NCI-H2081 treated with DMSO at 0.1 percent for 48 hours (cell line): ENCODE data around the gene HSBP1.

Experiments
- DNase-seq: peaks from one replicate; lab custom pipeline; 2025; lab: John Stamatoyannopoulos, UW

The HSBP1 gene

DNA sequence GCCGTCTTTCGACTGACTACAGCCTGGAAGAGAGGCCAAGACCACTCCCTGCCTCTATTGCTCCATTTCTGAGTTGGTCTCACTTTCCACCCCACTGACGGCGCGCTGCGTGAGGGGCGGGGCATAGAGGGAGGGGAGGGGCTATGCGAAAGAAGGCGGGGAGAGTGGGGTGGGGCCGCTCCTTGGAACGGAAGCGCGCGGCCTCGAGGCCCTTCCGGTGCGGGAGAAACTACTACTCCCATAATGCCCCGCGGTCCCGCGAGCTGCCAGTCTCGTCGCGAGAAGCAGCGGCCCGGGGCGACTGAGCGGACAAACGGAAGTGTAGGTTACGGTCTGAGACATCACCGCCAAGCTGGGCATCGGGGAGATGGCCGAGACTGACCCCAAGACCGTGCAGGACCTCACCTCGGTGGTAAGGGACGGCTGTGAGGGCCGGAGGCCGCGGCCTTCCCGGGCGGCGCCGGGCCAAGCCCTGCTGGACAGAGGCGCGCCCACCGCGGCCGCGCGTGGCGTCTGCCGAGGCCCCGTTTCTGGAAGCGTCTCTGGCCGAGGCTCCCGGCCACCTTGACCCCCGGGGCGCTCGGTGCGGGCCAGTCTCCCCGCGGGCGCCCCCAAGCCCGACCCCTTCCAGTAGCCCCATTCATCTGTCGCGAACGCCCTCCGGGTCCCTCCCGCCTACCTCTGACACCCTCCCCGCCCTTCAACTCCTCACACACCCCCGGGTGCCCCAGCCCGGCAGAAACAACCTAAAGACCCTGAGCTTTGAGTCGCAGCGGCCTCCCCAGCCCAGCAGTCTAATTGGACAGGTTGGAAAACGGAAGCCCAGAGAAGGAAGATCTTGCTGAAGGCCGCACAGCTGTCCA, at the start of gene HSBP1:
HSBP1 (plus strand) TSS at position 269 of the 863 bp plus-strand sequence; CDS start at position 368, 99 bp downstream.
- DNase-seq = peak; percentile 10

DNA sequence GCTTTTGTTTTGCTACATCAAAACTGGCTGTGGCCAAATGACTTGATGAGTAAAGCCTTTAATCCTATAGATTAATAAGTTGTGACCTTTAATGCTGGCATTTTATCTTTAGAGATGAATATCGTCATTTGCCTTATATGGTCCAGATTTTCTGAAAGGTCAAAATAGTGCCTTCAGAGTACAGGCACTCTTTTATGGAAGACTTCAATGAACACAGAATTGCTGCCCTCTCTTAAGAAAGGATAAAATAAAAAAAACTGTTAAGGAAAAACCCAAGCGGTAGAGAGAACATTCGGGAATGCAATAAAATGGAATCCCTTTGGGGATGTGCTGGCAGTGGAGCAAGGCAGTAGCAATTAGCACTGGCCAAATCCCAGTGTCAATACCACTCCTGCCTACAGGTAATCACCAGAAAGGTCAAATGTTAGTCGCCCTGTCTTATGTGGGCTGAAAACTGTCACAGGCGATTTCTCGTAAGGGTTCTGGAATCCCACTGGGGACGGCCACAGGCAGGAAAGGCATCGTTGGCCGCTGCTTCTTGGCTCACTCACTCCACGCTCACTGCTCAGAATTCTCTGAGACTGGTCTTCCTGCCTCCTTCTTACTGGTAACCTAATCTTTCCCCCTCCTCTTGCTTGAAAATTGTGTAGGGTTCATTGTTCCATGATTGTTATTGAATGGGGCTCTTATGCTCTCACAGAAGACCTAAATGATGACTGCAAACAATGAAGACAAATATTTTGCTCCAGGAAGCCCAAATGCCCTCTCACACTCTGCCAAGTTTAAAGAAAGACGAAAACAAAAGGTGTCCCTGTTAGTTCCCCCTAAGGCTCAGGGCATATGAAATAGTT, 45.4 kb upstream of the HSBP1 start:
- no peak for DNase-seq

DNA sequence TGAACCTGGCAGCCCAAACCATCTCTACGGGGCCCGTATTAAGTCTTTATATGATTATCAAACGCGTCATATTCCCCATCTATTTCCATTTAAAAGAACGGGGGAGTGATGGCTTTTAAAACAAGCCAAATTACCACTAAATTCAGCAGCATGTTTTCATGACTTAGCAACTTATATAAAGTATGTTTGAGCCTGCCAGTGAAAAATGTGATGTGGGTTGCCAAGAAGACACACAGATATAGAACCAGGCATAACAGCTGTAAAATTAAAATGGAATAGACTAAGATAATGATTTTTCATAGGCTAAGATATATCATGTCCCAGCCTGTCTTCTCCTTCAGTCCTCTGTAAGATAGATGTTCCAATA, 44.8 kb upstream of the HSBP1 start:
- no peak for DNase-seq

DNA sequence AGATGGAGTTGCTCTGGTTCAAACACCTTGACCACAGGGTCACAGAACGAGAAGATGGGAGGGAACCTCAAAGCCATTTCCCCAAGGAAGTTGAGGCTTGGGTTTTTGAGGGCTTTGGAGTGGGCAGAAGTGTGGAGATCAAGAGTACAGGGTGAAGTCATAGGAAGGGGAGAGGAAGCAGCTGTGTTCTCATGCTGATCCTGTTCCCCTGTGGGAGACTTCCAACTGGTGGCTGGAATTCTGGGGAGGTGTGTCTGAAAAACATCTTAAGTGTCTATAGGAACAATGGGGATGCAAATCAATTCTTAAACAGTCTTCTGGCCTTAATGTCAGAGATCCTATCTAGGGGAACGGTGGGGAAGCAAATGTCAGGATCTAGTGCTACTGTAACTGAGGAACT, 38.8 kb upstream of the HSBP1 start:
- no peak for DNase-seq

DNA sequence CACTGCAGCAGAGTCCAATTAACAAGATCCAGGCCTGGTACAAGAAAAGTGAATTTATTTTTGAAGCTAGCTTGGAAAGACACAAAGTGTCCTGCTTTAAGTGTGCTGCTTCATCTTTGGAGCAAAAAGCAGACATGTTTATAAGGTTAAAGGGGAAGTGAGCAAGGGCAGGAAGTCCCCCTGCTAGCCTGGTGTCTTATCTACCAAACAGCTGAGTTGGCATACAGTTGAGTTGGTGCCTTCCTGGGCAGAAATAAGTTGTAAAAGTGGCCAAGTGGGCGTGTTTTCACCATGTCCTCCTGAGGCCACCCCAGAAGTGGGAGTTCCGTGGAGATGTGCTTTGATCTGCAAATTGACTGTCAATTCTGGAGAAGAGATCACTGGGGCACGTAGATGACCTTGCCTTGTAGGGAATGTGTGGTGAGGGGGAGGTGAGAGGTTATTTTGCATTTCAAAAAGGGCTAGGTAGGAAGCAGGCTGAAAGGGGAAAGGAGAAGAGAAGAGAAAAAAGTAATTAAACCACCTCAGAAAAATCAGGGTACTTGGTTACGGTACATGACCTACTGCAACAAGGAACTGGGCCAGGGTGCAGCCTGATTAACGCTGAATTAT, 38.3 kb upstream of the HSBP1 start:
- no peak for DNase-seq

DNA sequence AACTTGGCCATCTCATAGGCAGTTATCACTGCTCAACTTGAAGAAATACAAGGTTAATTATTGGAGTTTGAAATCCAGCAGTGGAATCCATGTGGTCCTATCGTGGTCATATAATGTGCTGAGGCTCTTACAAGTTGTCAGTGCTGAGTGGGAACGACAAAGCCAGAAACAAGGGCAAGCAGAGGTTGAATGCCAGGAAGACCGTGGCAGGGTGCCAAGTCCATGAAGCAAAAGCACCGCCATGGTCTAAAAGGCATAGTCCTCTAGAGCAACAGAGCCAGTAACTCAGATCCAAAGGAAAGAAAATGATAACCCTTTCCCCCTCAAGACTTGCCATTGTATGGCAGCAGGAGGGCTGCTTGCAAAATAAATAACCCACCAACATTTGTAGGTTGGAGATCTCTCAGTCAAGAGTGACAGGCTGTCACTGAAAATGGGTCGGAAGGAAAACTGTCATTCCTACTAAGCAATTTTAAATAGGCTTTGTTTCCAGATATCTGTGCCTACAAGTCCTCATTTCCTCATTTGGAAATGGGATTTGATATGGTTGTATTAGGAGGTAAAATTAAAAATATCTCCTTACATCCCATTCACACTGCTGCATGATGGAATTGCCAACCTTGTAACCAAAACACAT, 36.4 kb upstream of the HSBP1 start:
- no peak for DNase-seq

DNA sequence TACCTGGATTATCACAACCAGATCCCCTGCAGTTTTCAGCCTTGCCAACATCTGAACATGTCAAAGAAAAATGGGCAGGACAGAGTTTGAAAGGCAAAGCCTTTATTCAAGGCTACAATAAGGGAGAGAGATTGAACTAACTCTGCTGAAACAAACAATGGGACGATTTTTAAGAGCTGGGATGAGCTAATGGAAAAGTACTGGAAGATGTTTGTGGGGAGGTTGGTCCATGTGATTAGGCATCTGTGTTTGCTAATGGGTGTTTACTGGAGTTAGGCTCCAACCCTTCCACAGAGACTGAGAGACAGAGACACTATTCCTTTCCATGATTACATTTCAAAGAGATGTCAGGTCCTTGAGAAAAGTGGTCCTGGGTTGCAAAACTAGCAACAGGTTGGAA, 35.0 kb upstream of the HSBP1 start:
- DNase-seq = no peak

DNA sequence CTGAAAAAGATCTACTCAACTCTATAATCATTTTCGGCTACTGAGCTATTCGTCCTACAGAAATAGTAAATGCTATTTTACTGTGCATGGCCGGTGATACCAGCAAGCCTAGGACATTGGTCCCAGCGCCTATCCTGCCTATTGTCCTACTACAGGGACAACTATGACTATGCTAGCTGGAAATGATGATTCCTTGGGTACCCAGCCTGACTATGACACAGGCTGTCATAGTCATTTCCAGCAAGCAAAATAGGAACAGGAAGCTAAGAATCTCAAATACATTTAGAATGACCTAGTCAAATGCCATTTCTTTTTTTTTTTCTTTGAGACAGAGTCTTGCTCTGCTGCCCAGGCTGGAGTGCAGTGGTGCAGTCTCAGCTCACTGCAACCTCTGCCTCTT, 33.7 kb upstream of the HSBP1 start:
- DNase-seq = no peak

DNA sequence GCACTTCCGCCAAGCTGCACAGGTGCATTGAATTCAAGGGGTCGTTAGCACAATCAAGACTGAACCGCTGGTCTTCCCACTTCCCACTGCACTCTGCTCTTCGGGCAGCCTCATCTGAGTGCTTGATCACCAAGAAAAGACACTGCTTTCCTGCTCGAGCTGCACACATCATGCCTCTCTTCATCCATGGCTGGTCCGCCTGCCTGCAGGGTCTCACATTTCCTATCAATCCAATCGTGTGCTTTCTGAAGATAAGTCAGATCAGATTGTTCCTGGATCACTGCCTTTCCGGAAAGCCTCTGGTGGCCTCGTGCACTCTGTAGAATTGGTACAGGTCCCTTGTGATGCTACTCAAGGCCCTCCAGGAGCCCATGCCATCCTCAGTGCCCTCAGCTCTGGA, 30.8 kb upstream of the HSBP1 start:
- DNase-seq = no peak

DNA sequence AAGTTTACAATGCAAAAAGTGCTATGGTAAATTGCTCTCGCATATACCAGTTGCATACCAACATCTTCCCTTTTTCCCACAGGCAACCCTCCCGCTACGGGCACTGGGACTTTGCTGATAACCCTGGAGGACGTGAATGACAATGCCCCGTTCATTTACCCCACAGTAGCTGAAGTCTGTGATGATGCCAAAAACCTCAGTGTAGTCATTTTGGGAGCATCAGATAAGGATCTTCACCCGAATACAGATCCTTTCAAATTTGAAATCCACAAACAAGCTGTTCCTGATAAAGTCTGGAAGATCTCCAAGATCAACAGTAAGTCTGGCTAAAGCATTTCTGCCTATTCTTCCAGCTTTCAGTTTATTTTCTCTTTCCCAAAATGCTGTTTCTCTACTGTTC, 27.9 kb upstream of the HSBP1 start:
- no peak for DNase-seq

DNA sequence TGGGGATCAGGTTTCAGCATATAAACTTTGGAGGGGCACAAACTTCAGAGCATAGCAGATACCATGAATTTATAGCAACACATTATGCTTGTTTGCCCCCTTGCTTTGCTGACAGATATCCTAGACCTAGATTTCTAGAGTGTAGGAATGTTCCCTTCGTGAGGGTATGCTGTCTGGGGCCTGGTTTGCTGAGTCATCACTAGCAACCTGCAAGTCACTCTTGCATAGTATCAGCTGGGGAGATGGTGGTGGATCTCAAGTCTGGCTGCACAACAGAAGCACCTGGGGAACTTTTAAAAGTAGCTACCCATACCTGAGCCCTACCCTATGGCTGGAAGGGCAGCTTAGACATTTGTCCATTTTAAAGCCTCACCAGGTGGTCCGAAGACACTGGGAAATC, 22.3 kb upstream of the HSBP1 start:
- no peak for DNase-seq

DNA sequence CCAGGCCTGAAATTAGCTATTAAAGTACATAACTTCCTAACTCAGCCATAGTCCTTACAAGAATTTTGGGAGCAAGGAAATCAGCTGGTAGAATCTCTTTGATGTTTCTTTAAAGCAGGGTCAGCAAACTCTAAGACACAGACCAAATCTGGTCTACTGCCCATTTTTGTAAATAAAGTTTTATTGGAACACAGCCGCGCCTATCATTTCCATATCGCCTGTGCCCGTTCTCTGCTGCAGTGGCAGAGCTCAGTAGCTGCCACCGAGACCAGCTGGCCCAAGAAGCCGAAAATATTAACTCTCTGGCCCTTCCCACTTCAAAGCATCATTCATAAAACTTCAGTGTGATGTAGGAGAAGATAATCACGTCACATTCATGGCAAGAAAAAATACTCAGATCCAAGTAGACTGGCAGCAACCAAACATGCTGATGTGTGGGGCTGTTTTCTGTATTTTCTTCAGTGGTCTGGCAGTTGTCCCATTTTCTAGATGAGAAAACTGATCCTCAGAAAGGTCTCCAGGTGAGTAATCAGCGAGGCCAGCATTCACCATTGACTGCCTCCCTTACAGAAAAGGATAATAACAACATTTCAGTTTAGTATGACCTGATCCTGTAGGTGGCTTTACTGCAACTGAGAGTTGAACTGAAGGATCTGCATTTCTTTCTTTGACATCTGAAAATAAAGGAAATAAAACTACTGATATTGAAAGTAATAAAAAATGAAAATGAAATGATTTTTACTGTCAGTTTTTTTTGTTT, 18.0 kb upstream of the HSBP1 start:
- DNase-seq = no peak

DNA sequence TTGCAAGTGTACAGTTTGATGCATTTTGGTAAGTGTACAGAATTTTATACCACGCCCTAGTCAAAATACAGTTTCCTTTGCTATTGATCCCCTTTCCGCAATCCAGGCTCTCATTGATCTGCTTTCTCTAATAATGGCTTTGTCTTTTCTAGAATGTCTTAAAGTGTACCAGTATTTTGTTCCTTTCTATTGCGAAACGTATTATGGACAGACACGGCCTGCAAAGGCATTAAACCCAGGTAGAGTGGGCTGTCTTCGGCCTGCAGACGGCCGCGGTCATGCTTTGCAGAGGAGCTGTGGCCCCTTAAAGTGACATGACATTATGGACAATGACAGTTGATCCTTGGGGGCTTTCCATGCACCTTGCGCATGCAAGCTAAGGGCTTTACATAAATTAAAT, 15.9 kb upstream of the HSBP1 start:
- no peak for DNase-seq

DNA sequence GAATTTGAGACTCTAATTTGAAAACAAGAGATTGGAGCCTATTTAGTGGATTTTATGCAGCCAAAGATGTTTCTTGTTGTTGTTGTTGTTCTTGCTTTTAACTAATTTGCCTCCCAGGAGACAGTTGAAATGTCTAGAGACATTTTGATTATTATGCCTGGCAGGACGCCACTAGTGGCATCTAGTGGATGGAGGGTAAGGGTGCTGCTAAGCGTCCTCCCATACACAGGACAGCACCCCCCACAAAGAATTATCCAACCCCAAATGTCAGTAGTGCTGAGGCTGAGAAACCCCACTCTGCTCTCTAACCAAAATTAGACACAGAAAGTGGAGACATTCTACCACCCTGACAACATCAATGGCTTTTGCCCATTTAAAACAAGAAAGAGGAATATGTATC, 15.4 kb upstream of the HSBP1 start:
- DNase-seq = no peak

DNA sequence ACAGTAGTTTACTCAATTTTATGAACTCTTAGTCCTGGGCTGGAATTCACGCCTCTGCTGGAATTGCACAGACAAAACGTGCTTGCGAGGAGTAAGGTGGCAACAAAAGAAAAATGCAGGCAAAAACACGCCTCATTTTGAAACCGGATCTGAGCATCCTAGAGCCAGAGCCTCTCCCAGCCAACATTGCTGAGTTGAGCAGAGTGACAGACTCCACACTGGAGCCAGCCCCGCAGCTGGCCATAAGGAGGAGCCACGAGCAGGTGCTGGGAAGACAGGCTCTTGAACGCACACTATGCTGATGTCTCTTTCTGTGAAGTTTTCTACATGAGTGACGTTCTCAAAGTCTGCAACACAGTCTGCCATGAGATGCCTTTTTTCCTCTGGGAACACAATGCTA, 14.6 kb upstream of the HSBP1 start:
- DNase-seq = no peak

DNA sequence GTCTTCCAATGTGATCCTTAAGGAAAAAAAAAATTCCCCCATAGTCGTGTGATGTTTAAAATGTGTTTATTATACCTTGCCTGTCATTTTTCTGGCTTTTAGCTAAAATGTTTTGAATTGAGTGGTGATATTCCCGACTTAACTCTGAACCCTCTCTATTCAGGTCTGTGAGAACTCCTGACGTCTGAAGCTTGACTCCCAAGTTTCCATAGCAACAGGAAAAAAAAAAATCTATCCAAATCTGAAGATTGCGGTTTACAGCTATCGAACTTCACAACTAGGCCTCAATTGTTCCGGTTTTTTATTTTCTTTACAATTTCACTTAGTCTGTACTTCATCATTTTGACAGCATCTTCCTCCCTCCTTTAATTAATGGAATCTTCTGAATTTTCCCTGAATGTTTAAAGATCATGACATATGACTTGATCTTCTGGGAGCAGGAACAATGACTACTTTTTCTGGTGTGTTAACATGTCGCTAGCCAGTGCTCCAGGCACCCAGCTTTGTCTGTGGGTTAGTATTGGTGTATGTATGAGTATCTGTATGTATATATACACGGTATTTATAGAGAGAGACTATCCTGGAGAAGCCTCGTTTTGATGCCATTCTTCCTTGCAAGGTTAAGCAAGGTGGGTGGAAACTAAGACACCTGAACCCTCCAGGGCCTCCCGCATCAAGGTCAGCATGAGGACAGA, 12.8 kb upstream of the HSBP1 start:
- no peak for DNase-seq

DNA sequence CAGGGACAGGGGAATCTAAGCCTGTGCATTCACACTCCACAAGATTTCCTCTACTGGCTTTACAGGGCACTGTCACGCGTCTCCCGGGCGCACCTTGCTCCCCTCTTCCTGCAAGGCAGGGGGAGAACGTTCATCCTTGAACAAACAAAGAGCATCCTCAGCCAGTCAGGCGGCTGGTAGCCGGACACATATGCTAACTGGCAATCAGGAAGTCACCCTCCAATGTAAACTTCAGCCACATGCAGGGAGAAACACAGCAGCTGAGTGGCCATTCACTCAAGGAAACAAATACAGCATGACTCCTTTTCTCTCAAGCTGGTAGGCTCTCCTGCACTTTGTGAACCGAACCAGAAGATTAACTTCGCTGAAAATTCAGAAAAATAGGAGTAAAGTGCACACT, 10.8 kb upstream of the HSBP1 start:
- DNase-seq = no peak

DNA sequence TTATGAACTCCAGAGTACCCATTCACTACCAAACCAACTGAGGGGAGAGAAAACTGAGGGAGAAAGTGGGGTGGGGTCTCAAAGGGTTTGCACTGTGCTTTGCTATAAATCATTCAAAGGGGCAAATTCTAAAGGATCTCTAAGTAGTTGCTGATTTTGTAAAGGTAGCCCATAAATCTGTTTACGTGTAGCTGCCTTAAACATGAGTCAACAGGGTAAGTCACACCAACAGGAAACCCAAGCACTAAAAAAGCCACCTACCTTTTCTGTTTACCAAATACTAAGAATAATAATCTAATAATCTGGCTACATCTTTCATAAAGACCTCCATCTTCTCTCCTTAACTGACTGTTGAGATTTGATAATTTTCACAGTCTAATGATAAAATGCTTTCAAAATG, 8.4 kb upstream of the HSBP1 start:
- no peak for DNase-seq

DNA sequence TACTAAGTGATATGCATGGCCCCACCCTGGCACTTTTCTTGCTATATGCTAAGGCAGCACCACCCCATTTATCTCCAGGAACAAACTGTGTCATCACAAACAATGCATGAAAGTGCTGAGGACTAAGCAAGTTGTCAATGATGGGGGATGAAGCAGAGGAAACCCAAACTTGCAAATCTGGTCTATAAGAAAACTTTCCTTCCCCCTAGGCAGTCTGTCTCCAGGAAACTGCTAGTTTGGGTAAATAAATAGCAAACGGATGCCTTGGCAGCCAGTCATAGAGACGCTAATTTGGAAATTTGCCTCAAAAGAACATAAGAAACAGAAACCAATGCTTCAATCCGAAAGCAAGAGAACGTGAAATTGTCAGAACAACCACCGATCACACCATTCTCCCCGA, 5.6 kb upstream of the HSBP1 start:
- no peak for DNase-seq

DNA sequence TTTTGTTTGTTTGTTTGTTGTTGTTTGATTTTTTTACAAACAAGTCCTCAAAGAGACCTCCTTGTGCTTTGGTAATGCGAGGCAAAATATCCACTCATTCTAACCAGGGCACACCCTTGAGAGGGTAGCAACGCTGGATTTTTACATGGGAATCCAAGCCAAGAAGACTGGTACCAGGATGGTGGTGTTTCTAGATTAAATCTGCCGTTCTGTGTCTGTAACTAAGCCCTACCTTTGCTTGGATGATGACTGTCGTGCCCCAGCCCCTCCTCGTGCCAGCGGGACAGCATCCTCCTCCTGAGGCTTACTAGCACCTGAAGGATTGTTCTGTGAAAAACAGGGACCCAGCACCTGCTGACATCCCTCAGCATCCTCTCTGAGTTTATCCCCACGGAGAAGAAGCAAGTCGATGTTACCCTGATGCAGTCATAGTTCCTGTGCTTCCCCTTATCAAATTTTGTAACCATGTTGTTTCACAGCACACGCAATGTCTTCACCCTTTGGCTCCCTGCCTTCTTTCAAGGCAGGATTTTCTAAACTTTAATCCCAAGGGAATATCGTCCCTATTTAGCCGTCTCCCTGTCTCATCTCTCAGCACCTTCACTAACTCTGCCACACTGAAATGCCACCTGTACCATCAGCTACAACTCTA, 5.1 kb upstream of the HSBP1 start:
- DNase-seq = no peak

DNA sequence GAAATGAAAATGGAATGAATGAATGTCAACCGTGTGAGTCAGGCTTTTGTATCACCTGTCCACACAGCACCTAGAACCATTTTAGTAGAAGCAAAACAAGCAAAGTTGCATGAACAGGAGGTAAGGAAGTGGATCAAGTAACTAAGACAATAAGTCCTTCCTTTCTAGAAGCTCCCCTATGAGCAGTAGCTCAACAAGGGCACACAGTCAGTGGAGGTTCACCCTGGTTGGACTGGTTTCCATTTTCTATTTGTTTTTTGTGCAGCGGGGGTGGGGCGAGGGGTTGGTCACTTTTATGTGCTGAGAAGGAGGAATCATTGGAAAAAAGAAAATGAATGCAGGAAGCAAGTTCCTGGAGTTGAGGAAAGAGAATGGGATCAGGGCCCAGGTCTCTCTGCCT, 4.0 kb upstream of the HSBP1 start:
- no peak for DNase-seq
